GM19372 (cell line): ENCODE results near the gene CERS5.

Source experiments
- ATAC-seq: cut with Tn5 transposase; IDR thresholded peaks from one replicate; pipeline ENCODE4 v1.9.1; 2021; ENCODE audit warnings: mild to moderate bottlenecking, low read depth, moderate library complexity; ENCODE audit not compliant: unreplicated experiment

The CERS5 gene, protein sequence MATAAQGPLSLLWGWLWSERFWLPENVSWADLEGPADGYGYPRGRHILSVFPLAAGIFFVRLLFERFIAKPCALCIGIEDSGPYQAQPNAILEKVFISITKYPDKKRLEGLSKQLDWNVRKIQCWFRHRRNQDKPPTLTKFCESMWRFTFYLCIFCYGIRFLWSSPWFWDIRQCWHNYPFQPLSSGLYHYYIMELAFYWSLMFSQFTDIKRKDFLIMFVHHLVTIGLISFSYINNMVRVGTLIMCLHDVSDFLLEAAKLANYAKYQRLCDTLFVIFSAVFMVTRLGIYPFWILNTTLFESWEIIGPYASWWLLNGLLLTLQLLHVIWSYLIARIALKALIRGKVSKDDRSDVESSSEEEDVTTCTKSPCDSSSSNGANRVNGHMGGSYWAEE

GRCh38 chr12:50167049-50167828 is at the start of gene CERS5:
CERS5 (minus strand) TSS chr12:50167369; CDS start chr12:50167297, 72 bp downstream.
- ATAC-seq, result peak; percentile 98

DNA sequence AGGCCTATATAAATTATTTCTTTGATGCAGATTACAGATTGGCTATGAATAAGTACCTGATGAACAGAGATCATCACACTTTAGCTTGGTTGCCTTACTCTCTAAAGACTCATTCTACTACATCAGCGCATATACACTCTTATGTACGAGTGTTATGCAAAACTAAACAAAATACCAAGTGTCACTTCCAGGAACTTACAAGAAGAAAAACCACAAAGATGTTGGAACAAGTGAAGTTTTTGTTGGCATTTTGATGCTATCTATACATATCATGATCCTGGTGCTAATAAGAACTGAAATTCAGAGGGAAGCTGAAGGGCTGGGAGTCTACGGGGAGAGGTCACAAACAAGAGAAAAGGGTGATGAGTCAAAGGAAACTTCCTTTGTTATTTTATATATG is 47.9 kb upstream of the CERS5 start:
- ATAC-seq, result no peak

DNA sequence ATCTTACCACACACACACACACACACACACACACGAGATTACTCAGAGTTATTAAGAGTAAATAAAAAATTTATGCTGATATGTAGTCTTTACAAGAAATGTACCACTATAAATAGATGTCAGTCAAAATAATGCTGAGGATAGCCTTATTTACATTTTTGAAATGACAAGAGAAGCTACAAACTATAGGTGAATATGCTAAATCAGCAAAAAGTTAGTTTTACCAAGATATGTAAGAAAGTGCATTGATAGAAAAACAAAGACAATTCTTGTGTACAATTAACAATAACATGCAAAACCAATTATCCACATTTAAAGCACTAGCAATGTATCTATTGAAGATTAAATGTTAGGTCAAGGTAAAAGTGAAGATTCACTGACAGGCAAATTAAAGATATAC is 46.8 kb upstream of the CERS5 start:
- ATAC-seq, result no peak

DNA sequence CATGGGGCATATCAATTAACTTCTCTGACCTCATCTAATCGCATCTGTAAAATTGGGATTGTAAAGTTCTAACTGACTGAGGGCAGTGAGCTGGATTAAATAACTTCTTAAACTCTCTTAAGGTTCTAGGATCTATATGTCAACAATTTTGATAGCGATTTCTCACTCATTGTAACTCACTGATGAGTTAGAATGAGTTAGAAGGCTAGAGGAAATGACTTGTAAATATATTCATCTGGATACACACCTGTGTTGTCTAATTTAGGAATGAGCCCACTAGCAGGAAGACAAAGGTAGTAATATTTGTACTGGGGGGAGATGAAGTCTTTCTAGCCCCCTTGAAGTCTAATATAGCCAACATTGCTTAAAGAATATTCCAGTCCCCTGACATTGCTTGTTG is 46.3 kb upstream of the CERS5 start:
- ATAC-seq, result no peak

DNA sequence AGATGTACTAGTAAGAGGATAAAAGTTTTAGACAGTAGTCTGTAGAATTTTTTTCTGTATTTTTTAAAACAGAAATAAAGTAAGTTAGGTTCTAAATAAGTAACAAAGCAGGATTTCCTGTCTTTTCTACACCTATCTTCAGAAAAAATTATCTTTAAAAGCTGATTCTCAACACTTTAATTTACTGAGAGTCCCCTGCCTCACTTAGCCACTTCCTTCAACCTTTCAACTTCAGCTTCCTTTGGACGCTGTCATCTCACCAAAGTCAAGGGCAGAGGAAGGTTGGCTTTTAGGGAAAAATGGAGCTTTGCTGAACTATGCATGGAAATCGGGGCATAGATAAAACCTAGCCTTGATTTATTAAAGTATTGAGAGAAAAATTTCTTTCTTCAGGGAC is 44.9 kb upstream of the CERS5 start:
- no peak for ATAC-seq

DNA sequence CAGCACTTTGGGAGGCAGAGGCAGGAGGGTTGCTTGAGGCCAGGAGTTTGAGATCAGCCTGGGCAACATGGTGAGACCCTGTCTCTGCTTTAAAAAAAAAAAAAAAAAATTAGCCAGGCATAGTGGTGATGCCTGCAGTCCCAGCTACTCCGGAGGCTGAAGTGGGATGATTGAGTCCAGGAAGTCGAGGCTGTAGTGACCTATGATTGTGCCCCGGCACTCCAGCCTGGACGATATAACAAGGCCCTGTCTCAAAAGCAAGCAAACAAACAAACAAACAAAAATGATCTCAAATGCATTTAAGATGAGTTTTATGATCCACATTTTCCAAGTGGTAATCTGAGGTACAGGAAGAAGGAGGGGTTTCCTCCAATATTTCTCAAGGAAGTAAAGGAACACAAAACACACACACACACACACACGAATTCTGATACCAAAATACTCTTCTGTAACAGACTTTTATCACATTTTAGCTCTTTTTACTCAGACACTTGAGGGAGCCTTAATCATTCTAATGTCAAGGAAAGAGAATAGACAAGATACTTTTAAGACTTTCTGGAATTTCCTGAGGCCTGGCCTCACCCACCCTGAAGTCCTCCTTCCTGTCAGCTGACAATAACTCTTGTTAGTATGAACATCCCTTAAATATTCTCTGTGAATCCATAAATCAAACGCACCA is 44.4 kb upstream of the CERS5 start:
- ATAC-seq, result no peak

DNA sequence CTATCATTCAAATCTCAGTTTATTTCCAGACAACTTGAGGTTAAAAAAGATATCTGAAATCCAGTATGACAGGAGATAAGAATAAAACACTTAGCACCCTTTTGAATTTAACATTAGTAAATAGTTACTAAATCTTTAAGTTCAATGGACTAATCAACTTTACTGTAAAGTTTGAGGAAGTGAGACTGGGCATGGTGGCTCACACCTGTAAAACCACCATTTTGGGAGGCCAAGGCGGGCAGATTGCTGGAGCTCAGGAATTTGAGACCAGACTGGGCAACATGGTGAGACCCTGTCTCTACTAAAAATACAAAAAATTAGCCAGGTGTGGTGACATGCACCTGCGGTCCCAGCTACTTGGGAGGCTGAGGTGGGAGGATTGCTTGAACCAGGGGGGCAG is 40.3 kb upstream of the CERS5 start:
- ATAC-seq, result no peak

GRCh38 chr12:50205648-50206047 is 38.5 kb upstream of the CERS5 start:
- no peak for ATAC-seq

DNA sequence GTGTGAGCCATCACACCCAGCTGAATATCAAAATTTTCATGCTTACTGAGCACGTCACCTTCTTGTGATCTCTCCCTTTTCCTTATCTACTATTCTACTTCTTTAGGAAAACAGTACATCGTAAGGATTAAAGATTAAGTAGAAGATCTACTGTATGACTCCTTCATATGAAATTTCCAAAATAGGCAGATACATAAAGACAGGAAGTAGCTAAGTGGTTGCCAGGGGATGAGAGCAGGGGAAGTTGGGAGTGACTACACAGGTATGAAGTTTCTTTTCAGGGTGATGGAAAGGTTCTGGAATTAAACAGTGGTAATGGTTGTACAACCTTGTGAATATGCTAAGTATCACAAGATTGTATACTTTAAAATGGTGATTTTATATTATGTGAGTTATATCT is 36.5 kb upstream of the CERS5 start:
- ATAC-seq, result no peak

GRCh38 chr12:50201987-50202521 is 34.9 kb upstream of the CERS5 start:
- no peak for ATAC-seq

- ATAC-seq, result no peak
These were observed 33.5 kb upstream of the CERS5 start for GRCh38 chr12:50200552-50201273.

- ATAC-seq, result no peak
These were observed 31.7 kb upstream of the CERS5 start for GRCh38 chr12:50198829-50199228.

DNA sequence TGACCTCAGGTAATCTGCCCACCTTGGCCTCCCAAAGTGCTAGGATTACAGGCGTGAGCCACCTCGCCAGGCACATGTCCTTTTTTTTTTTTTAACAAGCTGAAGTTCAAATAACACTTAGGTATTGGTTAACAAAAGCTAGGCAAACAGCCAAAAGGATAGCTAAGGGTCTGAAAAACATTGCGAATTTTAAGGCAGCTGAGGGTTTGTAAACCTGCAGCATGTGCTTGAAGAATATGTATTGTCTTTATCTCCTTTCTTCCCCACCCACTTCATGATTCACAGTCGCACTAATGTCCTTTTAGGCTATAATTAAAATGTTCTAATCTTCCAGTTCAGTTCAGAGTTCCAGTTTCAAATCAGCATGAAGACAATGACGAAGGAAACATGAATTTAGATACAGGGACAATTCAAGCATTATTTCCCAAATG is 30.1 kb upstream of the CERS5 start:
- no peak for ATAC-seq

DNA sequence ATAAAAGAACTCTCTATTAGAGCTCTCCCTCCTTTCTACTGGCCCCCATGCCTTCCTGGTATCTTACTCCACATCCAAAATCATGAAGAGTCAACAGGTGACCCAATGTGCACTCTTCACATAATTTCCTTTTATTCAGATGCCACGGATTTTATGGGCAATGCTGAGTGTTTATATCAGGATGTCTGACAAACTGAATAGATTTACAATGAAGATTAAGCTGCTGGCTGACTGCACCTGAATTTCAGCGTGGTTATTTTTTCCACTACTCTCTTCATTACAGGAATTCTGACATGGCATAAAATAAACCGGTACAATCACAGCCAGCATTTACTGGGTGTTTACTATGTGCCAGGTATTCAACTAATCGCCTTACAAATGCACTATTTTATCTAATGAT is 29.4 kb upstream of the CERS5 start:
- ATAC-seq, result no peak

GRCh38 chr12:50195832-50196231 is 28.7 kb upstream of the CERS5 start:
- ATAC-seq, result no peak

DNA sequence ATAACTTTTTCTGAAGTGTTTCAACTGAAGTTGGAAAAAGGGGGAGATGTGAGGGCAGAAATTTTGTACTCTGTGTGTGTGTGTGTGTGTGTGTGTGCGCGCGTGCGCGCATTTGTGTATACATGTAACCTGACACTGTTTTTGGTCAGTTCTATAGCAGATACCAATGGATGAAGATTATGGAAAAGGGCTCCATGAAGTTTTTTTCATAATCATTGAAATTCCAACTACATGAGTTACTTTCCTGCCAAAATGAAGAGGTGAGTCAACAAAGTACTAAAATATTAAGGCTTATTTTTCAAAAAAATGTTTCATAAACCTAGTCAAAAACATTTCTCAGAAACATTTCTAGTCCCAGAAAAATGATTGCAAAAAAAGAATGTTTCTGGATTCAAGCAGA is 25.7 kb upstream of the CERS5 start:
- no peak for ATAC-seq

DNA sequence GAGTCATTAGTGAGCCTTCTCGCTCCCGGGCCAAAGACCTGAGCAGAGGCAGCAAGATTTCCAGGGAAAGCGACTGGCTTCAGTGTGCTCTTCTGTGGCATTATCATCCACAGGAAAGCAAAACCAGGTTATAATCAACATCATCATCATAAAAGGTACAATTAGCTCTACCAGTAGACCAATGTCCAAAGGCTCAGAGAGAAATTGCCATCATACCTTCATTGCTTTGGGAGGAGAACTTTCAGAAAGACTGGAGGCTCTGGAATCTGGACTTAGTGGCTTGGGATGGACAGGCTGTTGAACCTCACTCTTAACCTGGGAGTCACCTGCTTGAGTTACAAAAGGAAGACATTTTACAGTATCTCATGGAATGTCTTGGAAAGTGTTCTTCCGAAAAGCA is 25.1 kb upstream of the CERS5 start:
- no peak for ATAC-seq

DNA sequence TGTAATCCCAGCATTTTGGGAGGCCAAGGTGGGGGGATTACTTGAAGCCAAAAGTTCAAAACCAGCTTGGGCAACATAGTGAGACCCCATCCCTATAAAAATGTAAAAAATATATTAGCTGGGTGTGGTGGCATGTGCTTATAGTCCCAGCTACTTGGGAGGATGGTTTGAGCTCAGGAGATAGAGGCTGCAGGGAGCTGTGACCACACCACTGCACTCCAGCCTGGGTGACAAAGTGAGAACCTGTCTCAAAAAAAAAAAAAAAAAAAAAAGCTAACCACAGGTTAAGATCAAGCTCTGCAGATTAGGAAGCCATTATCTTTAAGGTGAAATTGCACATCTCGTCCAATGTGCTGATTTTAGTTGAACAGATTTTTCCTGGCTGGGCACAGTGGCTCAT is 23.7 kb upstream of the CERS5 start:
- no peak for ATAC-seq

DNA sequence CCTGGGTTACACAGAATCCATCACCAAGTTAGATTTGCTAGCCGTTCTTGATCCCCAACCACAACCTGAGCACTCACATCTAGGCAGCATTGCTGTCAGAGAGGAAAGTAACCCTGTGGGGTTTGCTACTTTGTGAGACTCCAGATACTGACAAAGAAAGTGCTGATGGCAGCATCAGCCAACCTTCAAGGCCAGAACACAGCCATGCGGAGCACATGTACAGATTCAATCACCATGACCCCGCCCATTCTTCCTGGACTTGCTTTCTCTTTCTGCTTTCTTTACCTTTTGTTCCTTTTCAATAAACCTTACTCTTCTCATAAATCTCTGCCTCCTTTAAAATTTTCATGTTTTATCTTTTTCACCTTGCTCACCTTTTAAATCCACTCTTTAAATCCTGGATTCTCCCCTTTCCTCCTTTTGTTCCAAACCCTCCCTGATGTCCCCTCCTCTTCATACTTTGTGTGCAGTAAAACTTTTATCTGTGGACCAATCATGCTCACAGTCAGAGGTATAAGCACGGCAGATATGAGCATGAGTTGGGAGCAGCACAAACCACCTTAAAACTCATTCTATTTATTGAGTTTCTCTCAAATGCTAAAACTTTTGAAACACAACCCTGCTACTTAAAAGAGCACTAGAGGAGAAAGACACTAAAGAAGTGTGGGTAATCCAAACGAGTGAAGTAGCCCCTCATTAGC is 21.9 kb upstream of the CERS5 start:
- ATAC-seq, result no peak

DNA sequence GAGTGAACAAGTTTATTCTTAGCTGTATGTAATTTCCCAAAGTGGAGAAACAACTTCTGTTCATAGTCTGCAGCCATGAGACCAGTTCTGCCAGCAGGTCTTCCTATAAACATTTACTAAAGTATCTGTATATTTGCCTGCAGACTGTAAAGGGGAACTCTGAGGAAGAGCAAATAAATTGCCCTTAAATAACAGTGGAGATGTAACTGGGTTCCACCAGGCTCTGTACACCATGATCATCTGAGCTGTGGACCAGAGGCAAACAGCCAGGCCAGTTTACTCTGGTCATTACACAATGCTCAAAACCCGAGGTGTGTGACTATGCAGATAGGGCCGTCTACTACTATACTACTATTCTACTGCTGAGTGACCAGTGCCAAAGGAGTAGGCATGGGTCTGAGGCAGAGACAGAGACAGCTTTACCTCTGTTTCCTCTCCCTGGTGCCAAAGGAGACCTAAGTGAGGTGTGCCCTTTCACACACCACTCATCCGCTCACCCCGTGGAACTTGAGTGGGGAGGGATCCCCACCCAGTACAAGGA is 21.1 kb upstream of the CERS5 start:
- no peak for ATAC-seq
